Suppressor macrophage treated with lipopolysaccharide for 1 hour (primary cell): Measurements from ENCODE around the gene KRTAP2-3.
A peak's percentile ranks its signal among the peaks of the same experiment; 100 is the strongest.
"Not testable (repeated sequence)": the region's sequence is repeated elsewhere in the genome, so short reads cannot be mapped to it uniquely, and the experiment has no call there.

ENCODE experiments used
- DNase-seq, 3 donors: peaks; one replicate each; pipeline ENCODE4 v3.0.0-alpha.2; 2020 to 2022

The KRTAP2-3 gene, protein sequence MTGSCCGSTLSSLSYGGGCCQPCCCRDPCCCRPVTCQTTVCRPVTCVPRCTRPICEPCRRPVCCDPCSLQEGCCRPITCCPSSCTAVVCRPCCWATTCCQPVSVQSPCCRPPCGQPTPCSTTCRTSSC

DNA sequence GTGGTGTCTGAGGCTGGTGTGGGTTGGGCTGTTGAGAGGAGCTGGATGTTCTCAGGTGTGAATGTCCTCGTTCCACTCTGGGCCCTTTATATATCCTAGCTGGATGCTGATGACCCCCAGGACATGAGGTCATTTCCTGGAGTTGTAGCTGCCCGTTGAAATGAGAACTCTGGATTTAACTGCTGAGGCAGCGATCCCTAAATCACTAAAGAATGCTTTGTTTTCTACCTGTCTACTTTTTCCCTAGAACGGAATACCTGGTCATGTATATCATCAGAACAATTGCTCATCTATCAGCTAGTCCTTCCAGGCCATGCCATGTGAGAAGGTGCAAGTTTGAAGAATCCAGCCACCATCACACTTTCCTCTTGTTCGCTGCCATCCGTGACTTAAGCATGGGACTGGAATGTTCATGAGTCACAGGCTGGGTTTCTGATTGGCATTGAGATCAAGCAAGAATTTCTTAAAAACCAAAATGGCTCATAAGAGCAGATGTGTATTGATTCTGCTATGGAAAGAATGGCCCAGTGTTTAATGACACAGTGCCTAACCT lies at the start of gene KRTAP2-3:
KRTAP2-3 (minus strand) TSS at position 63 of the 553 bp plus-strand sequence. CDS start 64 bp downstream, outside the sequence.
- DNase-seq = no peak

DNA sequence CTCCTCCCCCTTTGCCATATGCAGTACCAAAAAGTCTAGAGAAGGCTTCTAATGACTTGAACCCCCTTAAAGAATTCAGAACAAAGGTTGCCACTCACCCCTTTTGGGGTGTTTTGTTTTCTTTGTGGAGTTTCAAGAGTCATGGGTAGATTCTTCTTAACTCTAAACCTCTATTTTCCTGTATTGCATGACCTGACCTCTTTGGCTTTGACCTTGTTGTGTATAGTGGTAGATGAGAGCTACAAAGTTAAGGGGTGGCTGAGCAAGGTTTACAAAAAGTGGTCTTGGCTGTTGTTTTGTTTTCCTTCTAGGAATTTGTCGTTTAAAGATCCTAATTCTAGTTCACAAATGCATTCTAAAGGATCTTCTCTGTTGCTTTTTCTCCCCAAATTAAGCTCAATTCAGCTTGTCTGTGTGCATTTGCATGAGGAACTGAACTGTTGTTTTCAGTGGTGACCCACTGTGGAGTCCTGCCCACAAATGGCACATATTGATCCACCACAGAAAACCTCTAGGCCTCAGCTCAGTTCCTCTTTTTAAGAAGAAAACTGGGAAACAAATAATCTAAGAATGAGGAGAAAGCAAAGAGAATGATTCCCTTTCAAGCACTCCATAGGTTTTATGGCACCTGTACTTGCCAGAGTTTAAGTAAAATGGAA lies 48.9 kb upstream of the KRTAP2-3 start:
- not testable (repeated sequence) for DNase-seq

DNA sequence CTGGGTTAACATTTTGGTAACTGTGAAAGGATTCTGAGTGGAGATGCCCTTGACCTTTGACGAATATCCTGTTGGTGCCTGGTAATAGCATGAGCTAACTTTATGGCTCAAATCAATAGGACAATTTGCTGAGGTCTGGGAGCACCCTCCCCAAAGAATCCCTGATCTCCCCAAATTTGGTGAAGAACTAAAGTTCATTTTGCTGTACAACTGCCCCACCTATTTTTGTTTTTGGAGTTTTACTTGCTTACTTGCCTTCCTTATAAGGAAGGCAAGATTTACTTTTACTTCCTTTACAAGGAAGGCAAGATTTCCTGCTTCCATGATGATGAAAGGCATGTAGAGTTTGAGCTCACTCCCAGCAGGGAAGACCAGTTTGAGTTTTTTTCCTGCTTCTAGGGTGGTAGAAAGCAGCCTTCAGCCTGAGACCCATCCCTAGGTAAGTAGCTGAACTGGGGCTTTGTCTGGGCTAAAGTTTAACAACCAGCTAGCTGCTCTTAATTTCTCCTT lies 48.1 kb upstream of the KRTAP2-3 start:
- peak in 1 of 3 donors; percentile 26 for DNase-seq

DNA sequence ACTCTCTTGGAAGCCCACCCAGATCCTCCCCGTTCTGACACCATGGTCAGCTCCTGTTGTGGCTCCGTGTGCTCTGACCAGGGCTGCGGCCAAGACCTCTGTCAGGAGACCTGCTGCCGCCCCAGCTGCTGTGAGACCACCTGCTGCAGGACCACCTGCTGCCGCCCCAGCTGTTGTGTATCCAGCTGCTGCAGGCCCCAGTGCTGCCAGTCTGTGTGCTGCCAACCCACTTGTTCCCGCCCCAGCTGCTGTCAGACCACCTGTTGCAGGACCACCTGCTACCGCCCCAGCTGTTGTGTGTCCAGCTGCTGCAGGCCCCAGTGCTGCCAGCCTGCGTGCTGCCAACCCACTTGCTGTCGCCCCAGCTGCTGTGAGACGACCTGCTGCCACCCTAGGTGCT lies 45.4 kb upstream of the KRTAP2-3 start, which contains the start of gene KRTAP4-9:
KRTAP4-9 (plus strand) TSS at position 43 of the 400 bp plus-strand sequence; CDS start at position 43, 0 bp downstream.
- DNase-seq = not testable (repeated sequence)

DNA sequence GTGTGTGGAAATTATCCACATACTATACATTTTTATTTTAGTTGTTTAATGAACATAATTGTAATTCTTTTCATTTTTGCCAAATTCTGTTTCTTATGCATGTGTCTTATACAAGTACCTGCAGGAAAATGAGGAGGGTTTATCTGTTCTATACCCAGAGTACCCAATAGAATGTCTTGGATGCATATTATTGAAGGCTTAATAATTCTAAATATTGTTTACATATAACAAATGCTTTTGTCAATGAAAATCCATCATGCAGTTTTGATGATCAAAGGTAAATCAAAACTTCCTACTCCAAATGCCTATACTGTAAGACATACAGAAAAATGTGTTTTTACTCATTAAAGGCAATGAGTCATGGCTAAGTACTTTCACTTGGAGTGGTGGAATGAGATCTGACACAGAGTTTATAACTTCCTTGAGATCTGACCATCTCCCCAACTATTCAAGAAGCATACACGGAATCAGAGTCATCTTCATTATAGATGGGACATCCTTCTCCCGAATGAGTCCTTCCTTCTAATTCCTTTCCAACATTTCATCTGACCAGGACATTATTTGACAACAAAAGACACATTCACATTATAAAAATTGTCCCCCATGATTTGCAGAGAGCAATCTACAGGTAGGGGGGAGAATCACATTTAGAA lies 44.6 kb upstream of the KRTAP2-3 start:
- not testable (repeated sequence) for DNase-seq

DNA sequence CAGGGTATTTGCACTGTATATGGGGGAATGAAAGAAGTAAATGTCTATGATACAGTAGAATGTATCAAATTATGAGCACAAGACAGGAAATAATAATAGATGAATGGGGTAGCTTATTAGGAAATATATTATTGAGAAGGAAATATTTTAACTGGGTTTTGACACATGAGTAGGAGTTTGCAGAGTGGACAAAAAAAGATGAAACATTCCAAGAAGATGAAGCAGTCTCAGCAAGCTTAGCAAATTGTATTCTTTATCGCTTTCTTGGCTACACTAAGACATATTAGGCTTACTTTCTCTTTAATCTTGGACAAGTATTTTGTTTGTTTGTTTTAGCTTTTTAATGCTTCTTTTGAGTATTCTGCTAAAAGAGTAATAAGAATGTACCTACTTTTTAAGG lies 44.0 kb upstream of the KRTAP2-3 start:
- no peak for DNase-seq

DNA sequence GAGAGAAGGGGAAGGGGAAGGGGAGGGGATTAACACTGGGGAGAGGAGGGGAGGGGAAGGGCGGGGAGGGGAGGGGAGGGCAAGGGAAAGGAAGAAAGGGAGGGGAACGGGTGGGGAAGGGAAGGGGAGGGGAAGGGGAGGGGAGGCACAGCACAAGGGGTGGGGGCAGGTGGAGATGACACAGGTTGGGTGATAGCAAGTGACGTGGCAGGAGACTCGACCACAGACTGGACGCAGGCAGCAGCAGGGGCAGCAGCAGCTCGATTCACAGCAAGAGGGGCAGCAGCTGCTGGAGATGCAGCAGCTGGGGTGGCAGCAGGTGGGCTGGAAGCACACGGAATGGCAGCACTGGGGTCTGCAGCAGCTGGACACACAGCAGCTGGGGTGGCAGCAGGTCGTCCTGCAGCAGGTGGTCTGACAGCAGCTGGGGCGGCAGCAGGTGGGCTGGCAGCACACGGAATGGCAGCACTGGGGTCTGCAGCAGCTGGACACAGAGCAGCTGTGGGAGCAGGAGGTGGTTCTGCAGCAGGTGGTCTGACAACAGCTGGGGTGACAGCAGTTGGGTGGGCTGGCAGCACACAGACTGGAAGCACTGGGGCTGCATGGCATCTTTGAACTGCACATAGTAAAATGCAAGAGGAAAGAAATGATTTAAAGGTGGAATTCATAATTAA lies 41.8 kb upstream of the KRTAP2-3 start, which contains the start of gene KRTAP4-16:
KRTAP4-16 (minus strand) TSS at position 624 of the 674 bp plus-strand sequence; CDS start at position 624, 0 bp downstream.
- DNase-seq = no peak

DNA sequence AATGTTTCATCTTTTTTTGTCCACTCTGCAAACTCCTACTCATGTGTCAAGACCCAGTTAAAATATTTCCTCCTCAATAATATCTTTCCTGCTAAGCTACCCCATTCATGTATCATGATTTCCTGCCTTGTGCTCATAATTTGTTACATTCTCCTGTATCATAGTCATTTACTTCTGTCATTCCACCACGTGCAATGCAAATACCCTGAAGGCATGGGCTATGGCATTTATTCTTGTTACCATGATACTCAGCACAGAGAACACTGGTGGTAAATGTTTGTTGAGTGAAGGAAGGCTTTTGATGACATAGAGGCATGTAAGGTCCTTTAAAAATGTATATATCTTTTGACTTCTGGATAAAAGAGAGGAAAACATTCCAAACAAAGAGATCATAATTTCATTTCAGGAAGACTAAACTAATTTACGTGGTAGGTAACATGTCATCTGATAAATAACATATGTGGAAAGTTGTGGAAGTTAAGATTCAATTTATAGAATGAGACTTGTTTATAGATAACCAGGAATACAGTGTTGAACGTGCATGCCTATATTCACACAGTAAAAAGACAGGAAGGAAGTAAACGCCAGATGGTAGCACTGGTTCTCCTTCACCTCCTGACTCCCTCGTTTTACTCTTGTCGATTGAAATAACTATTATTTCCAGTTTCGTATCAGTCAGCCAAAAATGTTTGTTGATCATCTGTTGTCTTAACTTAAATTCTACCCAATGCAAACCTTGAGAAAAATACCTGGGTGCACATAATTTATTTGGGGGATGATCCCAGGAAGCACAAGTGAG lies 40.0 kb upstream of the KRTAP2-3 start:
- not testable (repeated sequence) for DNase-seq

DNA sequence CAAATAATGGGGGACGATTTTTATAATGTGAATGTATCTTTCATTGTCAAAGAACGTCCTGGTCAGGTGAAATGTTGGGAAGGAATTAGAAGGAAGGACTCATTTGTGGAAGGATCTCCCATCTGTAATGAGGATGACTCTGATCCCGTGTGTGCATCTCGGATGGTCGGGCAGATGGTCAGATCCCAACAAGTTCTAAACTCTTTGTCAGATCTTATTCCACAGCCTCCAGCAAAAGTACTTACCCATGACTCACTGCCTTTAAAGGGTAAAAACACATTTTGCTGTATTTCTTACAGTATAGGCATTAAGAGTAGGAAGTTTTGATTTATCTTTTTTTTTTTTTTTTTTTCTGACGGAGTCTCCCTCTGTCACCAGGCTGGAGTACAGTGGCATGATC lies 38.6 kb upstream of the KRTAP2-3 start:
- no peak for DNase-seq

DNA sequence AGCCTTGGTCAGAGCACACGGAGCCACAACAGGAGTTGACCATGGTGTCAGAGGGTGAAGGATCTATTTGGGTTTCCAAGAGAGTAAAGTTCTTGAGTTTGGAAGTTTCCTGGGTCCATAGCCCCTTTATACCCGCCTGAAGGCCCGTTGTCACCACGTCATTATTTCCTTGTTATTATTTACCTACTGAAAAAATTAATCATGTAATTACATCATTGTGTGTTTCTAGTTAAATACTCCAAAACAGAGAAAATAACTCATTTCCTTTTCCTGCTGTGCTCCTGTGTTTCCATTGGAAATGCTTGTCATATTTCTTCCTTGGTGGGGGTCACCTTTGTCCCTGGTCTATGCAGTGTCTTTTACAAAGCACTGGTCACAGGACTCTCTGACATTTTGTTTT lies 38.1 kb upstream of the KRTAP2-3 start, which contains the start of gene KRTAP4-8:
KRTAP4-8 (minus strand) TSS at position 101 of the 400 bp plus-strand sequence; CDS start at position 43, 58 bp downstream.
- DNase-seq = no peak

DNA sequence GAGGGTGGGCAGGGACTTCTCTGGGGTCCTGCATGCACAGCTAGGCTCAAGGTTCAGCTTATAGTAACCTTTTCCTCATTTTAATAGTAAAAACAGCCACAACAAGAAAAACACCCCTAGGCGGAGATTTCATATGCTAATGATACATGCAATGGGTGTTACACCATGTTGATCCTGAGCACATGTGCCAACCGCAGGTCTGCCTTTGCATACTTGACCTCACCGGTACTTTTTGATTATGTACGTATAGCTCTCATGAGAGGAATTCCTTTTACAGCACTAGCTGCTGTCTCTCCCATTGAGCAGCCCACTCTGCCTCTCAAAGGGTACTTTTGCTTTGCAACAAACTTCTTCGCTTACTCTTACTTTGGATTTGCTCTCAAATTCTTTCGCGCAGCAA lies 36.1 kb upstream of the KRTAP2-3 start:
- no peak for DNase-seq

DNA sequence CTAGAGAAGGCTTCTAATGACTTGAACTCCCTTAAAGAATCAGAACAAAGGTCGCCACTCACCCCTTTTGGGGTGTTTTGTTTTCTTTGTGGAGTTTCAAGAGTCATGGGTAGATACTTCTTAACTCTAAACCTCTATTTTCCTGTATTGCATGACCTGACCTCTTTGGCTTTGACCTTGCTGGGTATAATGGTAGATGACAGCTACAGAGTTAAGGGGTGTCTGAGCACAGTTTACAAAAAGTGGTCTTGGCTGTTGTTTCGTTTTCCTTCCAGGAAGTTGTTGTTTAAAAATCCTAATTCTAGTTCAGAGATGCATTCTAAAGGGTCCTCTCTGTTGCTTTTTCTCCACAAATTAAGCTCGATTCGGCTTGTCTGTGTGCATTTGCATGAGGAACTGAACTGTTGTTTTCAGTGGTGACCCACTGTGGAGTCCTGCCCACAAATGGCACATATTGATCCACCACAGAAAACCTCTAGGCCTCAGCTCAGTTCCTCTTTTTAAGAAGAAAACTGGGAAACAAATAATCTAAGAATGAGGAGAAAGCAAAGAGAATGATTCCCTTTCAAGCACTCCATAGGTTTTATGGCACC lies 28.9 kb upstream of the KRTAP2-3 start:
- not testable (repeated sequence) for DNase-seq

DNA sequence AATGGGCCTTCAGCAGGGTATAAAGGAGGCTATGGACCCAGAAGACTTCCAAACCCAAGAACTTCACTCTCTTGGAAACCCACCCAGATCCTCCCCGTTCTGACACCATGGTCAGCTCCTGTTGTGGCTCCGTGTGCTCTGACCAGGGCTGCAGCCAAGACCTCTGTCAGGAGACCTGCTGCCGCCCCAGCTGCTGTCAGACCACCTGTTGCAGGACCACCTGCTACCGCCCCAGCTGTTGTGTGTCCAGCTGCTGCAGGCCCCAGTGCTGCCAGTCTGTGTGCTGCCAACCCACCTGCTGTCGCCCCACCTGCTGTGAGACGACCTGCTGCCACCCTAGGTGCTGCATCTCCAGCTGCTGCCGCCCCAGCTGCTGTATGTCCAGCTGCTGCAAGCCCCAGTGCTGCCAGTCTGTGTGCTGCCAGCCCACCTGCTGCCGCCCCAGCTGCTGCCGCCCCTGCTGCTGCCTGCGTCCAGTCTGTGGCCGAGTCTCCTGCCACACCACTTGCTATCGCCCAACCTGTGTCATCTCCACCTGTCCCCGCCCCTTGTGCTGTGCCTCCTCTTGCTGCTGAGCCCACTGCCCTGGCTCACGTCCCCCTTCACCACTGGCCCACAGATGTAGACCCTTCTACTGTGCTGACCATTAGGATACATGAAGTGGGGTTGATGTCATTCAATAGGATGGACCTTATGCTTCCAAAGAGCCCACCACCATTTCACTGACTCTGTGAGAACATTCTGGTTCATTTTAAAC lies 24.4 kb upstream of the KRTAP2-3 start, which contains the start of gene KRTAP4-7:
KRTAP4-7 (plus strand) TSS at position 51 of the 757 bp plus-strand sequence; CDS start at position 108, 57 bp downstream.
- DNase-seq = not testable (repeated sequence)

DNA sequence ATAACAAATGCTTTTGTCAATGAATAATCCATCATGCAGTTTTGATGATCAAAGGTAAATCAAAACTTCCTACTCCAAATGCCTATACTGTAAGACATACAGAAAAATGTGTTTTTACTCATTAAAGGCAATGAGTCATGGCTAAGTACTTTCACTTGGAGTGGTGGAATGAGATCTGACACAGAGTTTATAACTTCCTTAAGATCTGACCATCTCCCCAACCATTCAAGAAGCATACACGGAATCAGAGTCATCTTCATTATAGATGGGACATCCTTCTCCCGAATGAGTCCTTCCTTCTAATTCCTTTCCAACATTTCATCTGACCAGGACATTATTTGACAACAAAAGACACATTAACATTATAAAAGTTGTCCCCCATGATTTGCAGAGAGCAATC lies 23.5 kb upstream of the KRTAP2-3 start:
- not testable (repeated sequence) for DNase-seq

DNA sequence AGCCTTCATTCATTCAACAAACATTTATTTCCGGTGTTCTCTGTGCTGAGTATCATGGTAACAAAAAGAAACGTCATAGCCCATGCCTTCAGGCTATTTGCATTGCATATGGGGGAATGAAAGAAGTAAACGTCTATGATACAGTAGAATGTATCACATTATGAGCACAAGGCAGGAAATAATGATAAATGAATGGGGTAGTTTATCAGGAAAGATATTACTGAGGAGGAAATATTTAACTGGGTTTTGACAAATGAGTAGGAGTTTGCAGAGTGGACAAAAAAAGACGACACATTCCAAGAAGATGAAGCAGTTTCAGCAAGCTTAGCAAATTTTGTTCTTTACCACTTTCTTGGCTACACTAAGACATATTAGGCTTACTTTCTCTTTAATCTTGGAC lies 22.7 kb upstream of the KRTAP2-3 start:
- no peak for DNase-seq

DNA sequence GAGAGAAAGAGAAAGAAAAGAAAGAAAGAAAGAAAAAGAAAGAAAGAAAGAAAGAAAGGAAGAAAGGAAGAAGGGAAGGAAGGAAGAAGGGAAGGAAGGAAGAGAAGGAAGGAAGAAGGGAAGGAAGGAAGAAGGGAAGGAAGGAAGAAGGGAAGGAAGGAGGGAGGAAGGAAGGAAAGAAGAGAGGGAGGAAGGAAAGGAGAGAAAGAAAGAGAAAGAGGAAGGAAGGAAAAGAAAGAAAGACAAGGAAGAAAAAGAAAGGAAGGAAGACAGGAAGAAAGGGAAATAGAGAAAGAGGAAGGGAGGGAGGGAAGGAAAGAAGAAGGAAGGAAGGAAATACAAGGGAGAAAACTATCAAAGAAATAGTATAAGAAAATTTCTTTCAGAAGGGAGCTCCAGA lies 16.9 kb upstream of the KRTAP2-3 start:
- no peak for DNase-seq

DNA sequence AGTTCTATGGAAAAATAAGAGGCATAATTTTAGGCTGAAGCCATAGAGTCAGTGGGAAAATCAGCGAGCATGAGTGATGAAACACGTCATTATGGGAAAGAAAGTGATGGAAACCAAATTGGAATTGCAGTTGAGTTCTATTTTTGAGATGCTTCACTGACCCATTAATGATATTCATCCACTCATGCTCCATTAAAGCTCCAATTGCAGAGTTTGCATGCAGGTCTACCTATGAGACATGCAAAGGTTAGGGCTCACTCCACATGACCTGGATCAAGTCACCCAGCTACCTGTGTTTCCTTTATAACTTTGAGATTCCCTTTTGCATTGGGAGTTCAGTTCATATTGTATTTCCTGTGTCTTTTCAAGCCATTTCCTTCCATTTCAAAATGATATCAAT lies 13.8 kb upstream of the KRTAP2-3 start:
- DNase-seq = no peak

DNA sequence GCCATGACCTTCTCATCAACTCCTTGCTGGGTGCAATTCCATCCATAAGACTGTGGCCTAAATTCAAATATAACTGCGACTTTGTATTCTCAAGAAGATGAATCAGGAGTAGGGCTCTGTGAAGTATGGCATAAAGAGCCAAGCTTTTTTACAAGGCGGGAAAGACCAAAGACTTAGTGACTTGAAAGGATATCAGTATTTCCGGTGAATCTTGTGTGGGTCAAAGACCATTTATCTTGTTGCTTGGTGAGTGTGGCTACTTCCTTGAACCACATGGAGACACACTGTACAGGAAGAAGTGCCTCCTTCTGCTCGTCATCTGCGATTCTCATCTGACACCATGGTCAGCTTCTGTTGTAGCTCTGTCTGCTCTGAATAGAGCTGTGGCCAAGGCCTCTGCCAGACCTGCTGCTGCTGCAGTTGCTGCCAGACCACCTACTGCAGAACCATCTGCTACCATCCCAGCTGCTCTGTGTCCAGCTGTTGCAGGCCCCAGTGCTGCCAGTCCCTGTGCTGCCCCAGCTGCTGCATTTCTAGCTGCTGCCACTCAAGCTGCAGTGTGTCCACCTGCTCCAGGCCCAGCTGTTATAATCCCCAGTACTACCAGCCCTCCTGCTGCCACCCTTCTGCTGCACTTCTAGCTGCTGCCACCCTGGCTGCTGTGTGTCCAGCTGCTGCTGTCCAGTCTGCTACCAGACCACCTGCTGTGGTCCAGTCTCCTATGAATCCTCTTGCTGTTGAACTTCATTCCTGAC lies 11.9 kb upstream of the KRTAP2-3 start:
- DNase-seq = no peak

DNA sequence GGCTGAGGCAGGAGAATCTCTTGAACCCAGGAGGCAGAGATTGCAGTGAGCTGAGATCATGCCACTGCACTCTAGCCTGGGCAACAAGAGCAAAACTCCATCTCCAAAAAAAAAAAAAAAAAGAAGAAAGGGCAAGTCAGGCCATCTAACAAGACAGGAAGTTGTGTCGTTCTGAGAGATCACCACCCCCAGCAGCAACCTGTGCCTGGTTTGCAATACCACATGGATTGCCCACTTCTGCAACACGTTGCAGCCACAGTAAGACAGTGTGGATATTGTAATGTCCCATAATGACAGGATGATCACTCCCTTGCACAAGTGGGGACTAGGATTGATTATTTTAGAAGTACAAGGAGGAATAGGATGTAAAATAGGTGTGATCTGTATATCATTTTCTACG lies 9.1 kb upstream of the KRTAP2-3 start:
- DNase-seq = no peak

DNA sequence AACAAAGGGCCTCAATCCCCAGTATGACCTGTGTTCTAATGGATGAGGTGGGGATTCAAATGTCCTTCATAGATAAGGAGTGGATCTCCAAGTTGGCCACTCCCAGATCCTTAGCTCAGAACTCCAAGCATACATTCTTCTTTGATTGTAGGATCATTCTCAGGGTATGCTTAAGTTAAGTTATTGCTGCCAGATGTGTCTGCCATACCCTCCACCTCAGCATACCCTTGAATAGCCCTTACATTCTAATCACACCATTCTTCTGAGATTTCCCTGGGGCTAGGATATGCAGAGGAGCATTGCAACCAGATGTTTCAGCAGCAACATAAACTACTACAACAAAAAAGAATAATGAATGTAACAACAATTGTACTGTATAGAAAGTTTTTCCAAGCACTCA lies 7.4 kb upstream of the KRTAP2-3 start:
- DNase-seq = no peak
